DMS79 (cell line): ENCODE data around the gene RAP1GAP2.

Experiments
- DNase-seq: peaks from one replicate; lab custom pipeline; 2025; lab: John Stamatoyannopoulos, UW

Gene RAP1GAP2

GRCh38 chr17:2911035-2911754 is 115.0 kb downstream of the RAP1GAP2 start:
- no peak for DNase-seq

GRCh38 chr17:2911755-2912111 is 115.5 kb downstream of the RAP1GAP2 start:
- no peak for DNase-seq

- no peak for DNase-seq
These were observed 116.5 kb downstream of the RAP1GAP2 start for GRCh38 chr17:2912754-2913153.

GRCh38 chr17:2916461-2916860 is 120.2 kb downstream of the RAP1GAP2 start:
- DNase-seq: no peak

- DNase-seq: no peak
These were observed 125.2 kb downstream of the RAP1GAP2 start for GRCh38 chr17:2921443-2921842.

GRCh38 chr17:2924211-2924610 is 128.0 kb downstream of the RAP1GAP2 start:
- DNase-seq: no peak

GRCh38 chr17:2925011-2925410 is 128.8 kb downstream of the RAP1GAP2 start:
- DNase-seq: no peak

- DNase-seq: no peak
These were observed 129.9 kb downstream of the RAP1GAP2 start for GRCh38 chr17:2926019-2926650.

- DNase-seq: no peak
These were observed 132.2 kb downstream of the RAP1GAP2 start for GRCh38 chr17:2928294-2928890.

GRCh38 chr17:2929881-2930533 is 133.8 kb downstream of the RAP1GAP2 start:
- no peak for DNase-seq

- DNase-seq: no peak
These were observed 135.6 kb downstream of the RAP1GAP2 start for GRCh38 chr17:2931876-2932275.

GRCh38 chr17:2932946-2933345 is 136.7 kb downstream of the RAP1GAP2 start:
- no peak for DNase-seq

GRCh38 chr17:2933606-2934005 is 137.4 kb downstream of the RAP1GAP2 start:
- no peak for DNase-seq

GRCh38 chr17:2935632-2936031 is 139.4 kb downstream of the RAP1GAP2 start:
- no peak for DNase-seq

GRCh38 chr17:2936351-2936750 is 140.1 kb downstream of the RAP1GAP2 start:
- DNase-seq: no peak

GRCh38 chr17:2936771-2937321 is 140.6 kb downstream of the RAP1GAP2 start:
- DNase-seq: no peak

- DNase-seq: no peak
These were observed 141.2 kb downstream of the RAP1GAP2 start for GRCh38 chr17:2937331-2938003.

GRCh38 chr17:2939714-2940351 is 143.6 kb downstream of the RAP1GAP2 start:
- DNase-seq: no peak

GRCh38 chr17:2940352-2940751 is 144.1 kb downstream of the RAP1GAP2 start:
- no peak for DNase-seq

GRCh38 chr17:2943981-2944380 is 147.7 kb downstream of the RAP1GAP2 start:
- no peak for DNase-seq

- no peak for DNase-seq
These were observed 149.1 kb downstream of the RAP1GAP2 start for GRCh38 chr17:2945299-2945698.

GRCh38 chr17:2946144-2946543 is 149.9 kb downstream of the RAP1GAP2 start:
- DNase-seq: no peak
